ENCODE measurements around the gene HEATR1. TPM values are rescaled to one million over a fixed set of nuclear protein-coding genes. Genes with fewer than 3 reads are reported as not detected.

HEATR1 gene
- total RNA-seq, 4 donors from 2014 or later, result 12.7 to 18.3 (median 16.8) TPM

- WGBS, 2 donors, result 27 to 29% methylated on average over 1 of the region's 1 CpG
- intact Hi-C loops (cut with DNase I; ENCODE audit: low total_unique reads), result no loop called here
- no peak for DNase-seq (ENCODE audit: low spot score in 2 of 2)
- H3K4me3 ChIP-seq (ENCODE audit: low read depth, poor library complexity, severe bottlenecking), result no peak overlapping the region
- TF ChIP-seq POLR2A (IDR thresholded peaks at IDR 0.05), result no peak
- no peak for TF ChIP-seq CTCF (IDR thresholded peaks at IDR 0.05)
Observed at GRCh38 chr1:236552901-236553300, 51.4 kb downstream of the HEATR1 start.

GRCh38 chr1:236552096-236552495 lies 52.2 kb downstream of the HEATR1 start:
- H3K4me3 ChIP-seq (ENCODE audit: low read depth, poor library complexity, severe bottlenecking), result no peak overlapping the region
- intact Hi-C loops (cut with DNase I; ENCODE audit: low total_unique reads), result no loop called here
- no peak for DNase-seq (ENCODE audit: low spot score in 2 of 2)
- TF ChIP-seq POLR2A (IDR thresholded peaks at IDR 0.05) (no peak), CTCF (IDR thresholded peaks at IDR 0.05) (no peak)
- WGBS, 2 donors, result 83 to 84% methylated on average over 6 of the region's 6 CpGs

GRCh38 chr1:236550961-236551851 lies 53.1 kb downstream of the HEATR1 start:
- intact Hi-C loops (cut with DNase I; ENCODE audit: low total_unique reads), result no loop called here
- TF ChIP-seq CTCF (IDR thresholded peaks at IDR 0.05) (no peak), POLR2A (IDR thresholded peaks at IDR 0.05) (no peak)
- no peak overlapping the region for H3K4me3 ChIP-seq (ENCODE audit: low read depth, poor library complexity, severe bottlenecking)
- DNase-seq (ENCODE audit: low spot score in 2 of 2), result no peak
- 79 to 81% methylated on average over 13 of the region's 13 CpGs for WGBS, 2 donors

GRCh38 chr1:236548452-236548851 lies 55.9 kb downstream of the HEATR1 start:
- H3K4me3 ChIP-seq (ENCODE audit: low read depth, poor library complexity, severe bottlenecking), result no peak overlapping the region
- no peak for DNase-seq (ENCODE audit: low spot score in 2 of 2)
- TF ChIP-seq POLR2A (IDR thresholded peaks at IDR 0.05) (no peak), CTCF (IDR thresholded peaks at IDR 0.05) (no peak)
- intact Hi-C loops (cut with DNase I; ENCODE audit: low total_unique reads), result no loop called here
- 68 to 79% methylated on average over 6 of the region's 6 CpGs for WGBS, 2 donors

- no peak overlapping the region for H3K4me3 ChIP-seq (ENCODE audit: low read depth, poor library complexity, severe bottlenecking)
- TF ChIP-seq POLR2A (IDR thresholded peaks at IDR 0.05) (no peak), CTCF (IDR thresholded peaks at IDR 0.05) (no peak)
- intact Hi-C loops (cut with DNase I; ENCODE audit: low total_unique reads), result no loop called here
- WGBS, 2 donors, result 71 to 72% methylated on average over 3 of the region's 3 CpGs
- no peak for DNase-seq (ENCODE audit: low spot score in 2 of 2)
Observed at GRCh38 chr1:236545621-236546169, 58.6 kb downstream of the HEATR1 start.

Data from lower leg skin (tissue), 4 donors.